Cardiac fibroblast (primary cell): ENCODE data around the gene CERS1.

Source experiments
- DNase-seq, 2 donors: peaks; one replicate each; pipeline versions ENCODE4 v3.0.0 to v3.0.0-alpha.2; 2010; ENCODE audit warnings: low read depth in 2 of 2
- H3K4me3 ChIP-seq, 2 donors: replicated peaks in 1 of 2; 1 replicate in 1 of 2; 2 replicates in 1 of 2; pipeline ENCODE4 v1.5.1; 2011; ENCODE audit warnings: low read depth in 2 of 2, low read length in 2 of 2, mild to moderate bottlenecking in 2 of 2, moderate library complexity in 1 of 2
- TF ChIP-seq, protein P1 (sequence below): IDR thresholded peaks from one replicate; pipeline ENCODE4 v1.5.1; 2011; ENCODE audit warnings: low read depth, mild to moderate bottlenecking, low read length, inconsistent platforms

The CERS1 gene

DNA sequence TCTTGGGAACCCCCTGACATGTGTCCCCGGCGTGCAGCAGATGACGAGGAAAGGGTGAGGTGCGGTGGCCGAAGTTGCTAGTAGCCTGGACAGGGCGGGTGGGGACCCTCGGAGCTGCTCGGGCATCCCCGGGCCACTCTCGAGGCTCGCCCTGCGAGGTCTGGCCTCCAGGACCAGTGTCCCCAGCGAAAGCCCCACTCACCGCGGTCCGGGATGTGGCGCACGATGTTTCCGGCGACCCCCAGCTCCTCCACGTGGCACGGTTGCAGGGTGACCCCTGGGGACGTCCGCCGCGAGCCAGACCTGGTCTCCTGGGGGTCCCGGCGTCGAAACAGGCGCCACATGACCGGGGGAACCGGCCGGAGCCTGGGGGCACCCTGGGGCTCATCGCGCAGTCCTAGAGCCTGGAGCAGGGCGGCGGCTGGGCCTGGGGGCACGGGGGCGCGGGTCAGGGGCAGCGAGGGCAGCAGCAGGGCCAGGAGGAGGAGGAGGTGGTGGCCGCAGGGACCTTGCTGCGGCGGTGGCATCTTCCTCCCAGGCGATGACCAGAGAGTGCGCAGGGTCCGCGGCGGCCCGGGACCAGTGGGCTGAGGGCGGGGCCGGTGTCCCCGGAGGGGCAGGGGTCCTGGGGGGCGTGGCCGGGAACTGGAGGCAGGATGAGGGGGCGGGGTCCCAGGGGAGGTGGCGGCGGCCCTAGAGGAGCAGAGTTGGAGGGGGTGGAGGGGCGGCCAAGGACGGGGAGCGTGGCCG, 26.0 kb downstream of the CERS1 start:
- TF ChIP-seq, protein P1, sequence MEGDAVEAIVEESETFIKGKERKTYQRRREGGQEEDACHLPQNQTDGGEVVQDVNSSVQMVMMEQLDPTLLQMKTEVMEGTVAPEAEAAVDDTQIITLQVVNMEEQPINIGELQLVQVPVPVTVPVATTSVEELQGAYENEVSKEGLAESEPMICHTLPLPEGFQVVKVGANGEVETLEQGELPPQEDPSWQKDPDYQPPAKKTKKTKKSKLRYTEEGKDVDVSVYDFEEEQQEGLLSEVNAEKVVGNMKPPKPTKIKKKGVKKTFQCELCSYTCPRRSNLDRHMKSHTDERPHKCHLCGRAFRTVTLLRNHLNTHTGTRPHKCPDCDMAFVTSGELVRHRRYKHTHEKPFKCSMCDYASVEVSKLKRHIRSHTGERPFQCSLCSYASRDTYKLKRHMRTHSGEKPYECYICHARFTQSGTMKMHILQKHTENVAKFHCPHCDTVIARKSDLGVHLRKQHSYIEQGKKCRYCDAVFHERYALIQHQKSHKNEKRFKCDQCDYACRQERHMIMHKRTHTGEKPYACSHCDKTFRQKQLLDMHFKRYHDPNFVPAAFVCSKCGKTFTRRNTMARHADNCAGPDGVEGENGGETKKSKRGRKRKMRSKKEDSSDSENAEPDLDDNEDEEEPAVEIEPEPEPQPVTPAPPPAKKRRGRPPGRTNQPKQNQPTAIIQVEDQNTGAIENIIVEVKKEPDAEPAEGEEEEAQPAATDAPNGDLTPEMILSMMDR, result no peak
- no peak overlapping the region for H3K4me3 ChIP-seq
- no peak for DNase-seq

DNA sequence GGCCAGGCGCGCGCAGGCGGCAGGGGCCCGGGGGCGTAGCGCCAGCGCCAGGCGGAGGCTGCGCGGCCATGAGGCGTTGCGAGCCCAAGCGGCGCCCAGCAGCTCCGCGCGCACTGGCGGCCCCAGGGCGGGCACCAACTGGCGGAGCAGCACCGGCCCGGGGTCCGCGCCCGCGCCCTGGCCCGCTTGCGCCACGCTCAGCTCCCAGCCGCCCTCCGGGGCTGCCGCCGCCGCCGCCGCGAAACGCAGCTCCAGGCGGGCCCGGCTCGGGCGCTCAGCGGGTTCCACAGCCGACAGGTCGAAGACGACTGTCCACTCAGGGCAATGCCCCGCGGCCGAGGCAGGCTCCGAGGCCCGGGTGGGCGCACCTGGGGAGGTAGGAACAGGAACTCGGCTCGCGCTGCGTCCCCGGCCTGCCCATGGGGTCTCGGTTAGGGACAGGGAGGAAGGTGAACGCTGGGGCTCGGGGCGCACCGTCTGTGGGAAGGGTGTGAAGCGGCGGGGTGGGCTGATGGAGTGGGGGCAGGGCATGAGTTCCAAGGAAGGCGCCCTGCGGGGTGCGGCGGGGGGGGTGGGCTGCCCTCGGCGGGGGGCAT, 26.8 kb downstream of the CERS1 start:
- DNase-seq, result no peak
- H3K4me3 ChIP-seq, result no peak overlapping the region
- TF ChIP-seq, protein P1, result no peak

DNA sequence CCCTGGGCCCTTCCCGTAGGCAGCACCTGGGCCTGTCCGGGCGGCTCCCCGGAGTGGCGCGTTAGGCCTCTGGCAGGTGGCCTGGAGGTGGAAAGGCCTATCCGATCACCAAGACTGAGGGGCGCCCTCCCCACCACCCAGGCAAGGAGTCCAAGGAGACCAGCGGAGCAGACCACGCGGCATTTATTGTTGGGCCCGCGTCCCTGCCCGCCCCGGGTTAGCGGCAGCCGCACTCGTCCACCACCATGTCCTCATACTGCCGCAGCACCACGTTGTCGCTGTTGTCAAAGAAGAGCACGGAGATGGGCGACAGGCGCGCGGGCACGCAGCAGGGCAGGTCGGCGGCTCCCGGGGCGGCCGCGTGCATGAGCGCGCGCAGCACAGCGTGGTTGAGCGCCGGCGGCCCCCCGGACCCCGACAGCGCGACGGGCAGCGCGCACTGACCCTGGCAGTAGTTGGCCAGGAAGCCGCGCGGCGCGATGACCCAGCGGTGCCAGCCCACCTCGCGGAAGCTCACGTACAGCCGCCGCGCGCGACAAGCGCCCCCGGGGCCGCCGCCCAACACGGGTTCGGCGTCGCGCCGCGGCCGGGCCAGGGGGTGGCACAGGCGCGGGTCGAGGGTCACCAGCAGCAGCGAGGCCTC, 27.5 kb downstream of the CERS1 start:
- DNase-seq, result no peak
- H3K4me3 ChIP-seq, result no peak overlapping the region
- TF ChIP-seq, protein P1, result no peak

DNA sequence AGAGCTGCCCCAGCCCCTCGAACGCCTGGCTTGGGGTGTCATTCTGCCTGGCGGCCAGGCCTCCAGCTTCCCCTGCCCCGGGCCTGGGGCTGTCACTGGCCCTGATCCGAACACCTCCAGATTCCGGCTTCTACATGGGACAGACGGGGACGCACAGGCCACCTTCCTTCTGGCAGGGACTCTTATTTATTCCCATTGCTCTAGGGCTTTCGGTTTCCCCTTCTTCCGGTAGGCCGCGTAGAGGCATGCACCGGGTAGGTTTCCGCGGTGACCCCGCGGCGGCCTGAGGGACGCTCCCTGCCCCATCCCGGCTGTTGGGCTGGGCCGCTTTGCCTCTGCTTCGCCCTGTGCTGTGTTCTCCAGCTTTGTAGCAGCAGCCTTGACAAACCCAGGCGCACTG, 28.2 kb downstream of the CERS1 start:
- no peak for DNase-seq
- H3K4me3 ChIP-seq, result no peak overlapping the region
- TF ChIP-seq, protein P1, result no peak

DNA sequence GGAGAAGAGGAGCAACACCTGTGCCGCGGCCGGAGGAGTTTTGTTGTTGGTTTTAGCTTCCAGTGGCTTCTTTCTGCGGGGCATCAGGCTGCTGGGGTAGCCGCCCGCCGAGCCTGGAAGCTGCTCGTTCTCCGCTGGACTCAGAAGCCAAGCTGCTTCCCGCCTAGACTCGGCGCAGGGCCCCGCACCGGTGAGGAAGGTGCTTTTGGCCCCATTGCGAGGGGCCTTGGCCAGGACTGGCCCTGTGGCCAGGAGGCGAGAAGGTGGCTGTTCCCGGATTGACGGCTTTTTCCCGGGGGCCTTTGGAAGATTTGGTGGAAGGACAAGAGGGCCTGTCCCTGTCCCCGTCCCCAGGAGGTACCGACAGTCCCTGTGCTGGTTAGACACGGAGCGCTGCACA, 28.8 kb downstream of the CERS1 start:
- DNase-seq, result no peak
- TF ChIP-seq, protein P1, result no peak
- no peak overlapping the region for H3K4me3 ChIP-seq

DNA sequence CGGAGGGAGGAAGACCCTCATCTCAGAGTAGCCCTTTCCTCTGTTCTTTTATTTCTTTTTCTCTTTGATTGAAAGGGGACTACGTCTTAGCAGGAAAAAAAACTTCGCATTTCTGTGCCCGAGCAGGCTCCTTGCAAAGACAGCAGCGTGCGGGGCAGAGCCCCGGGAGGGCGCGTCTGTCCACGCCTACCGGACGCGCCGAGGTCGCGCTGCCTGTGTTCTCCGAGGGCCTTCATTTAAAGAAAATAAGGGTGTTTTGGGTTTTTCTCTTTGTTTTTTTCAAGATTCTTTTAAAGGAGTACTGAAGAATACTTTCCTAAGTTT, 29.2 kb downstream of the CERS1 start:
- H3K4me3 ChIP-seq, result no peak overlapping the region
- TF ChIP-seq, protein P1, result no peak
- no peak for DNase-seq
